Erythroblast (primary cell): ENCODE results near the gene XPO5.

Experiments
- GATA1 ChIP-seq: IDR thresholded peaks from 2 replicates; pipeline ENCODE4 v1.6.1; 2011; ENCODE audit warnings: low read depth, mild to moderate bottlenecking, control low read depth, low read length, moderate library complexity
- POLR2A ChIP-seq: IDR thresholded peaks from 2 replicates; pipeline ENCODE4 v1.6.1; 2011; ENCODE audit warnings: mild to moderate bottlenecking, low read length

- no peak for TF ChIP-seq POLR2A
- no peak for TF ChIP-seq GATA1
Measured at GRCh38 chr6:43559328-43559727, 16.5 kb downstream of the XPO5 start.
